Esophagus squamous epithelium (tissue), 4 donors: ENCODE results near the gene ARHGAP26.

Experiments
- CTCF ChIP-seq, 6 experiments: fragments of 450-650 bp in 4 of 6; fragments of 200-600 bp in 2 of 6; sonication (generic) in 2 of 6; IDR thresholded peaks; one replicate each; pipeline ENCODE4 v1.5.1; 2016 to 2019; ENCODE audit warnings: antibody characterized with exemption in 6 of 6, mild to moderate bottlenecking in 4 of 6, moderate library complexity in 4 of 6
- POLR2A ChIP-seq, 4 donors: fragments of 450-650 bp; IDR thresholded peaks; one replicate each; pipeline ENCODE4 v1.6.1; 2017; ENCODE audit warnings: antibody characterized with exemption in 4 of 4, mild to moderate bottlenecking in 4 of 4, moderate library complexity in 3 of 4

GRCh38 chr5:142823806-142824205 is 53.6 kb downstream of the ARHGAP26 start:
- no peak for TF ChIP-seq CTCF (IDR thresholded peaks at IDR 0.05)
- no peak for TF ChIP-seq POLR2A (IDR thresholded peaks at IDR 0.05)
